SK-N-SH (cell line): Measurements from ENCODE around the gene PLK4. TPM values are rescaled to one million over a fixed set of nuclear protein-coding genes. Genes with fewer than 3 reads are reported as not detected.

Source experiments
- CTCF ChIA-PET: fragments of 300-600, 350-600 bp; formaldehyde crosslinking; extraction: SDS; loops from one replicate; lab custom pipeline; 2021; lab: Yijun Ruan, JAX
- POLR2A ChIA-PET: fragments of 350-600 bp; sonication (Branson Sonifier 250); formaldehyde crosslinking; extraction: SDS; loops from one replicate; lab custom pipeline; 2020; ENCODE audit warnings: antibody characterized with exemption, inconsistent platforms; lab: Yijun Ruan, JAX
- DNase-seq: peaks from one replicate; pipeline ENCODE4 v3.0.0; 2012
- H2AFZ ChIP-seq: fragments of 200-600 bp; sonication (generic); 2 replicates; pipeline ENCODE4 v1.8.1; 2016; ENCODE audit warnings: antibody characterized with exemption, mild to moderate bottlenecking, low read depth
- H3F3A ChIP-seq: fragments of 200-600 bp; sonication (generic); replicated peaks from 2 replicates; pipeline ENCODE3; 2016; ENCODE audit warnings: antibody characterized with exemption, mild to moderate bottlenecking; ENCODE audit not compliant: insufficient read depth
- H3K27ac ChIP-seq, 2 experiments: fragments of 200-500 bp in 1 of 2; fragments of 200-600 bp in 1 of 2; sonication (Bioruptor generic) in 1 of 2; sonication (generic), shearing (Covaris generic) in 1 of 2; 2 replicates each; pipeline versions ENCODE4 v1.5.1 to v1.6.1; 2014 to 2016; ENCODE audit warnings: low read depth in 2 of 2, inconsistent platforms in 1 of 2, low read length in 1 of 2, mild to moderate bottlenecking in 1 of 2, mixed read lengths in 1 of 2
- H3K27me3 ChIP-seq: fragments of 200-600 bp; sonication (generic), shearing (Covaris generic); 2 replicates; pipeline ENCODE4 v1.6.1; 2016; ENCODE audit warnings: mixed run types; ENCODE audit not compliant: insufficient read depth
- H3K36me3 ChIP-seq, 2 experiments: fragments of 200-500 bp in 1 of 2; fragments of 200-600 bp in 1 of 2; sonication (Bioruptor generic) in 1 of 2; sonication (generic) in 1 of 2; replicated peaks in 1 of 2; 2 replicates each; pipeline versions ENCODE3 to v1.5.1; 2014 to 2016; ENCODE audit warnings: low read length in 1 of 2, mild to moderate bottlenecking in 1 of 2; ENCODE audit not compliant: insufficient read depth in 2 of 2, control insufficient read depth in 1 of 2
- H3K4me1 ChIP-seq, 2 experiments: fragments of 200-500 bp in 1 of 2; fragments of 200-600 bp in 1 of 2; sonication (Bioruptor generic) in 1 of 2; sonication (generic), shearing (Covaris generic) in 1 of 2; 2 replicates each; pipeline versions ENCODE4 v1.5.1 to v1.6.1; 2014 to 2016; ENCODE audit warnings: low read depth in 1 of 2, low read length in 1 of 2, mixed run types in 1 of 2; ENCODE audit not compliant: insufficient read depth in 2 of 2, control insufficient read depth in 1 of 2
- H3K4me2 ChIP-seq: fragments of 200-600 bp; sonication (generic), shearing (Covaris generic); 2 replicates; pipeline ENCODE4 v1.6.1; 2017; ENCODE audit warnings: mixed run types
- H3K4me3 ChIP-seq, 2 experiments: fragments of 200-500 bp in 1 of 2; fragments of 200-600 bp in 1 of 2; sonication (Bioruptor generic) in 1 of 2; sonication (generic), shearing (Covaris generic) in 1 of 2; 2 replicates each; pipeline versions ENCODE4 v1.5.1 to v1.8.1; 2014 to 2016; ENCODE audit warnings: low read depth in 2 of 2, inconsistent platforms in 1 of 2, low read length in 1 of 2, mild to moderate bottlenecking in 1 of 2, mixed read lengths in 1 of 2, moderate library complexity in 1 of 2
- H3K79me2 ChIP-seq: fragments of 200-600 bp; sonication (generic); 2 replicates; pipeline ENCODE4 v1.8.1; 2017; ENCODE audit warnings: mild to moderate bottlenecking; ENCODE audit not compliant: insufficient read depth
- H3K9ac ChIP-seq: fragments of 200-600 bp; sonication (generic); 2 replicates; pipeline ENCODE4 v1.6.1; 2017; ENCODE audit warnings: mixed run types
- H3K9me2 ChIP-seq: fragments of 200-600 bp; sonication (generic); 2 replicates; pipeline ENCODE4 v1.6.1; 2017; ENCODE audit warnings: mixed run types
- H3K9me3 ChIP-seq: fragments of 200-600 bp; sonication (generic); 2 replicates; pipeline ENCODE4 v1.6.1; 2017; ENCODE audit warnings: mixed run types, mild to moderate bottlenecking, moderate library complexity
- H4K20me1 ChIP-seq: fragments of 200-600 bp; sonication (generic); 2 replicates; pipeline ENCODE4 v1.6.1; 2017; ENCODE audit warnings: mild to moderate bottlenecking, mixed run types; ENCODE audit not compliant: insufficient read depth
- CHD2 ChIP-seq: fragments of 150-350 bp; IDR thresholded peaks from 2 replicates; pipeline ENCODE4 v1.6.1; 2018; ENCODE audit warnings: low read length; ENCODE audit not compliant: partially characterized antibody
- EP300 ChIP-seq, 2 experiments: IDR thresholded peaks; 2 replicates each; pipeline versions ENCODE4 v1.4.0 to v1.6.1; 2012; ENCODE audit warnings: borderline replicate concordance in 1 of 2, low read depth in 1 of 2, low read length in 1 of 2
- FOSL2 ChIP-seq: IDR thresholded peaks from 2 replicates; pipeline ENCODE4 v1.4.0; 2012; ENCODE audit warnings: low read depth, mild to moderate bottlenecking, moderate library complexity, borderline replicate concordance
- FOXJ3 ChIP-seq: sonication (generic); formaldehyde crosslinking; IDR thresholded peaks from 2 replicates; pipeline ENCODE4 v1.5.1; 2020; ENCODE audit warnings: mild to moderate bottlenecking, missing genetic modification reagents
- FOXM1 ChIP-seq: IDR thresholded peaks from 2 replicates; pipeline ENCODE4 v1.4.0; 2012; ENCODE audit warnings: low read depth, mild to moderate bottlenecking
- GABPA ChIP-seq: IDR thresholded peaks from 2 replicates; pipeline ENCODE4 v1.4.0; 2012; ENCODE audit warnings: low read depth, mild to moderate bottlenecking
- GATA2 ChIP-seq: sonication (generic); formaldehyde crosslinking; IDR thresholded peaks from 2 replicates; pipeline ENCODE4 v1.5.0; 2020; ENCODE audit warnings: mild to moderate bottlenecking, missing genetic modification reagents
- NFIC ChIP-seq: IDR thresholded peaks from 2 replicates; pipeline ENCODE4 v1.4.0; 2012; ENCODE audit warnings: borderline replicate concordance
- POLR2AphosphoS5 ChIP-seq: IDR thresholded peaks from 2 replicates; pipeline ENCODE4 v1.6.1; 2012; ENCODE audit warnings: low read depth, low read length
- RFX5 ChIP-seq: IDR thresholded peaks from 2 replicates; pipeline ENCODE4 v1.6.1; 2012; ENCODE audit warnings: mild to moderate bottlenecking, improper control_type of control experiment, low read length
- SMC3 ChIP-seq: IDR thresholded peaks from 2 replicates; pipeline ENCODE4 v1.6.1; 2012; ENCODE audit warnings: low read depth, low read length, improper control_type of control experiment
- TAF1 ChIP-seq: IDR thresholded peaks from 2 replicates; pipeline ENCODE4 v1.6.1; 2012; ENCODE audit warnings: low read depth, mild to moderate bottlenecking, low read length, moderate library complexity, borderline replicate concordance
- TEAD4 ChIP-seq: IDR thresholded peaks from 2 replicates; pipeline ENCODE4 v1.4.0; 2012; ENCODE audit warnings: mild to moderate bottlenecking, borderline replicate concordance; ENCODE audit not compliant: insufficient read depth
- USF1 ChIP-seq: IDR thresholded peaks from 2 replicates; pipeline ENCODE4 v1.4.0; 2012; ENCODE audit warnings: low read depth, borderline replicate concordance
- WGBS: methylation state at CpG from one replicate; pipeline ENCODE4 v1.1.6; 2017; ENCODE audit warnings: low lambda C conversion rate; 5-methylcytosine and 5-hydroxymethylcytosine counted together
- polyA plus RNA-seq, 3 experiments: library from polyadenylated mRNA; depleted of rRNA; stranded (reverse); fragments of >200 nt; gene quantifications; 2 replicates each; pipeline ENCODE4 v1.2.3, GENCODE V29; 2012
- TF ChIP-seq, protein P1 (sequence below): IDR thresholded peaks from 2 replicates; pipeline ENCODE4; 2012
- TF ChIP-seq, protein P2 (sequence below): fragments of 150-350 bp; IDR thresholded peaks from 2 replicates; pipeline ENCODE4 v1.6.1; 2017; ENCODE audit warnings: antibody characterized with exemption, low read length, low read depth, borderline replicate concordance
- TF ChIP-seq, protein P3 (sequence below): IDR thresholded peaks from 2 replicates; pipeline ENCODE4 v1.4.0; 2012; ENCODE audit warnings: low read depth, borderline replicate concordance

PLK4 gene
- polyA plus RNA-seq, 1 of the 3 experiments (the other 2 are of a cell fraction): 10.5 TPM

GRCh38 chr4:127888559-127888958, 7.9 kb downstream of the PLK4 start (continued):
- no peak for TF ChIP-seq RFX5

GRCh38 chr4:127889903-127890302, 9.2 kb downstream of the PLK4 start:
- H3F3A ChIP-seq: peaks cover 17% of the 10 kb centered on the region
- no peaks in the 10 kb centered on the region for H3K9me2 ChIP-seq
- H4K20me1 ChIP-seq: no peaks in the 10 kb centered on the region
- no peak for DNase-seq
- ChIA-PET POLR2A (interaction anchor here (1.1 kb wide), 1 partner anchor 171 kb away, joined by 5 read pairs; no protein-coding TSS in a partner anchor), CTCF (interaction anchor here (0.8 to 1.3 kb wide), 2 partner anchors 76 to 158 kb away, joined by 3 to 4 read pairs; partner anchors contain the start of genes ABHD18 and MFSD8)
- peaks cover 6 to 7% of the 10 kb centered on the region in 2 experiments; a peak in 2 of 4 replicates for H3K4me1 ChIP-seq
- H3K27ac ChIP-seq: peak overlapping the region in 1 of 2 experiments; percentile 12; a peak in 2 of 4 replicates
- H3K4me2 ChIP-seq: peak overlapping the region; percentile 25
- no peaks in the 10 kb centered on the region for H3K9me3 ChIP-seq
- peaks cover 43% of the 10 kb centered on the region for H3K79me2 ChIP-seq
- WGBS: 65% methylated on average over 3 of the region's 3 CpGs
- peaks cover 53 to 69% of the 10 kb centered on the region in 2 experiments for H3K36me3 ChIP-seq
- H2AFZ ChIP-seq: peak overlapping the region; percentile 32
- no peak overlapping the region; a peak in 1 of 4 replicates for H3K4me3 ChIP-seq
- no peaks in the 10 kb centered on the region for H3K27me3 ChIP-seq
- H3K9ac ChIP-seq: no peak overlapping the region
- TF ChIP-seq NFIC (peak; percentile 59), SMC3 (no peak), POLR2AphosphoS5 (no peak)
- TF ChIP-seq, protein P1, sequence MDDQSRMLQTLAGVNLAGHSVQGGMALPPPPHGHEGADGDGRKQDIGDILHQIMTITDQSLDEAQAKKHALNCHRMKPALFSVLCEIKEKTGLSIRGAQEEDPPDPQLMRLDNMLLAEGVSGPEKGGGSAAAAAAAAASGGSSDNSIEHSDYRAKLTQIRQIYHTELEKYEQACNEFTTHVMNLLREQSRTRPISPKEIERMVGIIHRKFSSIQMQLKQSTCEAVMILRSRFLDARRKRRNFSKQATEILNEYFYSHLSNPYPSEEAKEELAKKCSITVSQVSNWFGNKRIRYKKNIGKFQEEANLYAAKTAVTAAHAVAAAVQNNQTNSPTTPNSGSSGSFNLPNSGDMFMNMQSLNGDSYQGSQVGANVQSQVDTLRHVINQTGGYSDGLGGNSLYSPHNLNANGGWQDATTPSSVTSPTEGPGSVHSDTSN: peak; percentile 30; the same call in 1 of the 2 replicates
- TF ChIP-seq, all 33 proteins: peak for 2

DNA sequence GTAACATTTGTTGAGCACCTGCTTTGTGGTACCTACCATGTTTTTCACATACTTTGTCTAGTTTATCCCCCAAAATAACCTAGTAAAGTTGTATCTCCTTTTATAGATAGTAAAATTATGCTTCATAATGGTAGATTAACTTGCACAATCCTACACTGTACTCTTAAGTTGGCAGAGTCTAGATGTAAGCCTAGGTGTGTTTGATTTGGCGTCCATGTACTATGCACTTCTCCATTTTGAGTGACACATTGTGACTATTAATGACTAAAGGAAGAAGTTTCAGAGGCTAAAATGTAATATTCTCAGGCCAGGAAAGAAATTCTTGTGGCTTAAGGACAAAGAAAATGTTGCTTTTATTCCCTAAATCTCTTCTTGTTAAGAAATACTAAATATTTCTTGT, 15.4 kb downstream of the PLK4 start:
- Histone ChIP-seq H3K9me2 (no peaks in the 10 kb centered on the region), H3K9ac (no peak overlapping the region), H3K79me2 (peaks cover 7% of the 10 kb centered on the region; the same call in 1 of the 2 replicates), H3K27me3 (no peaks in the 10 kb centered on the region), H3F3A (peaks cover 23% of the 10 kb centered on the region), H3K27ac (no peak overlapping the region), H3K4me2 (no peak overlapping the region), H3K36me3 (peaks cover 49 to 55% of the 10 kb centered on the region in 2 experiments), H2AFZ (0 out of 2 replicates have a peak overlapping the region, but pooled peaks have one; percentile 48), H4K20me1 (no peaks in the 10 kb centered on the region), H3K9me3 (no peaks in the 10 kb centered on the region), H3K4me3 (no peak overlapping the region), H3K4me1 (no peaks in the 10 kb centered on the region; a peak in 1 of 4 replicates)
- CTCF ChIA-PET: no interaction called here
- POLR2A ChIA-PET: no interaction called here
- DNase-seq: no peak
- WGBS: 85% methylated on average over 1 of the region's 1 CpG
- TF ChIP-seq EP300 (IDR thresholded peaks at IDR 0.05; ENCODE audit: borderline replicate concordance in 1 of 2, low read depth in 1 of 2, low read length in 1 of 2) (no peak), GABPA (no peak), FOXJ3 (no peak), FOXM1 (no peak), RFX5 (no peak), POLR2AphosphoS5 (no peak), TAF1 (no peak), FOSL2 (no peak), GATA2 (CRISPR knock-in tag) (no peak), TEAD4 (no peak), USF1 (no peak), CHD2 (no peak)
- TF ChIP-seq, protein P2, sequence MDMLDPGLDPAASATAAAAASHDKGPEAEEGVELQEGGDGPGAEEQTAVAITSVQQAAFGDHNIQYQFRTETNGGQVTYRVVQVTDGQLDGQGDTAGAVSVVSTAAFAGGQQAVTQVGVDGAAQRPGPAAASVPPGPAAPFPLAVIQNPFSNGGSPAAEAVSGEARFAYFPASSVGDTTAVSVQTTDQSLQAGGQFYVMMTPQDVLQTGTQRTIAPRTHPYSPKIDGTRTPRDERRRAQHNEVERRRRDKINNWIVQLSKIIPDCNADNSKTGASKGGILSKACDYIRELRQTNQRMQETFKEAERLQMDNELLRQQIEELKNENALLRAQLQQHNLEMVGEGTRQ: no peak
- TF ChIP-seq, protein P3, sequence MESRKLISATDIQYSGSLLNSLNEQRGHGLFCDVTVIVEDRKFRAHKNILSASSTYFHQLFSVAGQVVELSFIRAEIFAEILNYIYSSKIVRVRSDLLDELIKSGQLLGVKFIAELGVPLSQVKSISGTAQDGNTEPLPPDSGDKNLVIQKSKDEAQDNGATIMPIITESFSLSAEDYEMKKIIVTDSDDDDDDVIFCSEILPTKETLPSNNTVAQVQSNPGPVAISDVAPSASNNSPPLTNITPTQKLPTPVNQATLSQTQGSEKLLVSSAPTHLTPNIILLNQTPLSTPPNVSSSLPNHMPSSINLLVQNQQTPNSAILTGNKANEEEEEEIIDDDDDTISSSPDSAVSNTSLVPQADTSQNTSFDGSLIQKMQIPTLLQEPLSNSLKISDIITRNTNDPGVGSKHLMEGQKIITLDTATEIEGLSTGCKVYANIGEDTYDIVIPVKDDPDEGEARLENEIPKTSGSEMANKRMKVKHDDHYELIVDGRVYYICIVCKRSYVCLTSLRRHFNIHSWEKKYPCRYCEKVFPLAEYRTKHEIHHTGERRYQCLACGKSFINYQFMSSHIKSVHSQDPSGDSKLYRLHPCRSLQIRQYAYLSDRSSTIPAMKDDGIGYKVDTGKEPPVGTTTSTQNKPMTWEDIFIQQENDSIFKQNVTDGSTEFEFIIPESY: no peak
